Upper lobe of left lung (tissue), 6 donors: Measurements from ENCODE around the gene SIRT3. TPM values are rescaled to one million over a fixed set of nuclear protein-coding genes. Genes with fewer than 3 reads are reported as not detected.
"Not testable (repeated sequence)": the region's sequence is repeated elsewhere in the genome, so short reads cannot be mapped to it uniquely, and the experiment has no call there.

Experiments used
- ATAC-seq, 2 donors: fragments of 200-7000 bp; cut with Tn5 transposase; one replicate each; pipeline ENCODE4 v1.9.1; 2022; ENCODE audit warnings: mild to moderate bottlenecking in 2 of 2, moderate library complexity in 2 of 2; ENCODE audit not compliant: low FRiP score in 2 of 2
- DNase-seq, 2 donors: peaks; one replicate each; pipeline ENCODE4 v3.0.0-alpha.2; 2019 to 2020
- H3K27ac ChIP-seq, 4 donors: fragments of 200-600 bp; sonication (generic); one replicate each; pipeline ENCODE4 v1.5.1; 2016 to 2019
- H3K27me3 ChIP-seq, 4 donors: fragments of 200-600 bp; sonication (generic); one replicate each; pipeline ENCODE4 v1.5.1; 2017 to 2019
- H3K36me3 ChIP-seq, 4 donors: fragments of 200-600 bp; sonication (generic); one replicate each; pipeline ENCODE4 v1.5.1; 2016 to 2019
- H3K4me1 ChIP-seq, 4 donors: fragments of 200-600 bp; sonication (generic); one replicate each; pipeline ENCODE4 v1.5.1; 2018 to 2019
- H3K4me3 ChIP-seq, 4 donors: fragments of 200-600 bp; sonication (generic); one replicate each; pipeline ENCODE4 v1.5.1; 2017 to 2019; ENCODE audit warnings: mild to moderate bottlenecking in 2 of 4, moderate library complexity in 1 of 4
- H3K9me3 ChIP-seq, 4 donors: fragments of 200-600 bp; sonication (generic); one replicate each; pipeline ENCODE4 v1.5.1; 2018 to 2019
- EP300 ChIP-seq, 4 donors: sonication (generic); formaldehyde crosslinking; IDR thresholded peaks; one replicate each; pipeline ENCODE4 v1.5.1; 2017; ENCODE audit warnings: antibody characterized with exemption in 4 of 4, control low read depth in 2 of 4
- POLR2A ChIP-seq, 4 donors: fragments of 450-650 bp; IDR thresholded peaks; one replicate each; pipeline ENCODE4 v1.5.1; 2016 to 2017; ENCODE audit warnings: antibody characterized with exemption in 4 of 4, mild to moderate bottlenecking in 2 of 4
- POLR2AphosphoS5 ChIP-seq, 2 donors: sonication (generic); formaldehyde crosslinking; IDR thresholded peaks; one replicate each; pipeline ENCODE4 v1.5.1; 2017; ENCODE audit warnings: antibody characterized with exemption in 2 of 2
- WGBS, 2 donors: methylation state at CpG; one replicate each; pipeline ENCODE4 v1.1.5; 2017 to 2018; 5-methylcytosine and 5-hydroxymethylcytosine counted together
- total RNA-seq, 6 donors: library from RNA; depleted of rRNA in 4 of 6; stranded (reverse); fragments of >200 nt in 4 of 6; gene quantifications; one replicate each; pipeline versions ENCODE4 v1.1.0 to v1.2.1, GENCODE V29; 2016 to 2021
- TF ChIP-seq, protein P1 (sequence below), 6 experiments: fragments of 450-650 bp in 4 of 6; fragments of 200-600 bp in 2 of 6; sonication (generic) in 2 of 6; IDR thresholded peaks; one replicate each; pipeline ENCODE4 v1.5.1; 2016 to 2019; ENCODE audit warnings: antibody characterized with exemption in 6 of 6
- donor health status: DM: no; HTN: no; CAD: no; lungs with moderate emphysema.
- donor health status: DM: no; HTN: yes; CAD: no; lungs with severe emphysema.

Gene SIRT3
- total RNA-seq, 6 donors from 2014 or later = 11.7 to 37.6 (median 24.0) TPM

DNA sequence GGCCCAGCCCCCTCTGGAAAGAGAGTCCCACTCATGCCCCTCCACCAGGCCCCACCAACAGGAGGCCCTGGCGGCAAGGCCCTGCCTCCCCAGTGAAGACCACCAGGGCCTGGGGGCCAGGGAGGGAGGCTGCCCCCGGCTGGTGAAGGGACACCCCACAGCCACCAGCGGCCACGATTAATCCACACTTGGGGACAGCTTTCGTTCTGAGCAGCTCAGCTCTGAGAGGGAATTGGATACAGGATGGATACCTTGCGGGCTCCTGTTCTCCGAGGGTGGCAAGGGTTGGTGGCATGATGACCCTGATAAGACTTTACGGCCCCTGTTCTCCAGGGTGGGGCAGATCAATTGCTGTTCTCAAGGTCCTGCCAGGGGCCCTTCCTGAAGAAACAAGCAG is 35.2 kb upstream of the SIRT3 start:
- 61 to 87% methylated on average over 3 to 8 of the region's 8 CpGs for WGBS, 2 donors
- H3K27ac ChIP-seq = peak overlapping the region in 2 of 4 donors; percentile 91

DNA sequence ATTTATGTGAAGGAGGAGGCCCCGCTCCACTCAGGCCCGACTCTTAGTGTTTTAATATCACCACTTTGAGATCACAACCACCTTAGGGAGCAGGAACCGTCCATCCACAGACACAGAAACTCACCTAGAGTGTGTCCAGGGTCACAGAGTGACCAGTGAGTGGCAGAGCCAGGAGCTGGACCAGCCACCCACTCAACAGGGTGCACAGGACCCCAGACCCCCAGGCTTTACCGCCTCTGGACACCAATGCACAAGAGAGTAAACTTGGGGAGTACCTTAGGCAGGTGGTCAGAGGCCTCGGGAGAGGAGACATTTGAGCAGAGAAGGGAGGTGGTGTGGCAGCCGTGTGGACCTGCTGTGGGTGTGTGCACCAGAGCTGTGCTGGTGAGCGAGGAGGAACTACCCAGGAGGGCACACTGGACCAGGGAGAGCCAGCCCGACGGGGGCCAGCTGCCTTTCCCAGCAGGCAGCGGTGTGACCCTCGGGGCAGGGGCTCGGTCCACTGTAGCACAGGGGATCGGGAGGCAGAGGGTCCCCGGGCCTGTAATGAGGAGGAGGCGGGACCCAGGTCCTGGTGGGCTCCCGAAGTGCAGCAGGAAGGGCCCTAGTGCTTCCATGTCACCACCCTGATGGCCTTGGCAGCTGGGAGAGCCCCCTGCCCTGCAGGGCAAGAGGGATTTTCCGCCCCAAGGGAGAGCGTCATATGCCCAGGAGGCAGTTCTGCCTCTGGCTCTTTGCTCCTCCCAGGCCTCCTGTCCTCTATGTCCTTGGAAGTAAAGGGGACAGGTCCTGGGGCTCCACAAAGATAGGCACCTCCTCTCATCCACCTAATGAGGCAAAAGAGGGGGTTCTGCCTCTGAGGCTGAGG is 34.5 kb upstream of the SIRT3 start:
- DNase-seq (no peak), ATAC-seq (no peak)
- H3K4me1 ChIP-seq = peaks cover 11 to 26% (median 12%) of the 10 kb centered on the region in 4 donors
- peaks cover 0 to 4% (median 0%) of the 10 kb centered on the region in 4 donors for H3K9me3 ChIP-seq
- peak in 1 of 4 donors; percentile 6 for TF ChIP-seq POLR2A (IDR thresholded peaks at IDR 0.05)
- TF ChIP-seq, protein P1, sequence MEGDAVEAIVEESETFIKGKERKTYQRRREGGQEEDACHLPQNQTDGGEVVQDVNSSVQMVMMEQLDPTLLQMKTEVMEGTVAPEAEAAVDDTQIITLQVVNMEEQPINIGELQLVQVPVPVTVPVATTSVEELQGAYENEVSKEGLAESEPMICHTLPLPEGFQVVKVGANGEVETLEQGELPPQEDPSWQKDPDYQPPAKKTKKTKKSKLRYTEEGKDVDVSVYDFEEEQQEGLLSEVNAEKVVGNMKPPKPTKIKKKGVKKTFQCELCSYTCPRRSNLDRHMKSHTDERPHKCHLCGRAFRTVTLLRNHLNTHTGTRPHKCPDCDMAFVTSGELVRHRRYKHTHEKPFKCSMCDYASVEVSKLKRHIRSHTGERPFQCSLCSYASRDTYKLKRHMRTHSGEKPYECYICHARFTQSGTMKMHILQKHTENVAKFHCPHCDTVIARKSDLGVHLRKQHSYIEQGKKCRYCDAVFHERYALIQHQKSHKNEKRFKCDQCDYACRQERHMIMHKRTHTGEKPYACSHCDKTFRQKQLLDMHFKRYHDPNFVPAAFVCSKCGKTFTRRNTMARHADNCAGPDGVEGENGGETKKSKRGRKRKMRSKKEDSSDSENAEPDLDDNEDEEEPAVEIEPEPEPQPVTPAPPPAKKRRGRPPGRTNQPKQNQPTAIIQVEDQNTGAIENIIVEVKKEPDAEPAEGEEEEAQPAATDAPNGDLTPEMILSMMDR (IDR thresholded peaks at IDR 0.05) = no peak
- H3K27me3 ChIP-seq = no peaks in the 10 kb centered on the region
- H3K4me3 ChIP-seq = no peak overlapping the region
- peak overlapping the region; percentile 91 to 92 (median 92) for H3K27ac ChIP-seq
- WGBS, 2 donors = 89 to 93% methylated on average over 9 to 18 of the region's 18 CpGs
- no peaks in the 10 kb centered on the region for H3K36me3 ChIP-seq

More for the DNA sequence above, 35.2 kb upstream of the SIRT3 start:
- Histone ChIP-seq H3K4me3 (no peak overlapping the region), H3K36me3 (no peaks in the 10 kb centered on the region), H3K27me3 (no peaks in the 10 kb centered on the region), H3K4me1 (peaks cover 11 to 26% (median 12%) of the 10 kb centered on the region in 4 donors), H3K9me3 (no peaks in the 10 kb centered on the region)
- no peak for TF ChIP-seq POLR2A (IDR thresholded peaks at IDR 0.05)
- TF ChIP-seq, protein P1 (IDR thresholded peaks at IDR 0.05) = no peak
- TF ChIP-seq EP300 (IDR thresholded peaks at IDR 0.05) = no peak
- TF ChIP-seq POLR2AphosphoS5 (IDR thresholded peaks at IDR 0.05) = no peak
- DNase-seq (peak in 1 of 2 donors; percentile 35), ATAC-seq (no peak)

DNA sequence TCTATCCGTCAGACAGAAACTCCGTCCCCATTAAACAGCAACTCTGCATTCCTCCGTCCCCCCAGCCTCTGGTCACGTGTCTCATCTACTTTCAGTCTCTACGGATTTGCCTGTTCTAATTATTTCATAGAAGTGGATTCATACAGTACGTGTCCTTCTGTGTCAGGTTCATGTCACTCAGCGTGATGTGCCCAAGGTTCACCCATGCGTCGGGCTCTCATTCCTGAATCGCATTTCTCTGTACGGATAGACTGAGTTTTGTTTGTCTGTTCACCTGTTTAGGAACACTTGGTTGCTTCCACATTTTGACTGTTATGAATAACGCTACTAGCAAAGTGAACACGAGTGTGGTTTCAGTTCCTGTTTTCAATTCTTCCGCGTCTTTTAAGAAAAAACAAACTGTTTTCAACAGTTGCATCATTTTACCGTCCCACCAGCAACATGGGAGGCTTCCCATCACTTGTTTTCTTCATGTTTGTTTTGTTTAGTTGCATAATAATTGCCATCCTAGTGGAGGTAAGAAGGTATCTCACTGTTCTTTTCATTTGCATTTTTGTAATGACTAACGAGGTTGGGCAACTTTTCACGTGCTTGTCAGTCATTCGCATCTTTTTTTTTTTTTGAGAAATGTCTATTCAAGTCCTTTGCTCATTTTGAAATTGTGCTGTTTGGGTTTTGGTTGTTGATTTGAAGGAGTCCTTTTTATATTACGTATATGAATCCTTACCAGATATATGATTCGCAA is 33.2 kb upstream of the SIRT3 start:
- no peak for DNase-seq
- no peaks in the 10 kb centered on the region for H3K36me3 ChIP-seq
- peak overlapping the region in 3 of 4 donors; percentile 36 to 46 (median 44) for H3K4me3 ChIP-seq
- H3K27ac ChIP-seq = peak overlapping the region; percentile 91 to 92 (median 92)
- TF ChIP-seq POLR2A (IDR thresholded peaks at IDR 0.05) (peak in 1 of 4 donors; percentile 47), EP300 (IDR thresholded peaks at IDR 0.05) (peak; percentile 54 to 82 (median 70)), POLR2AphosphoS5 (IDR thresholded peaks at IDR 0.05) (peak in 1 of 2 donors; percentile 73)
- TF ChIP-seq, protein P1 (IDR thresholded peaks at IDR 0.05) = peak in 5 of 6 experiments; percentile 23 to 74 (median 49)
- peak; percentile 58 to 62 for ATAC-seq
- peaks cover 0 to 4% (median 0%) of the 10 kb centered on the region in 4 donors for H3K9me3 ChIP-seq
- 25 to 31% methylated on average over 21 of the region's 21 CpGs for WGBS, 2 donors
- H3K4me1 ChIP-seq = peaks cover 11 to 26% (median 12%) of the 10 kb centered on the region in 4 donors
- H3K27me3 ChIP-seq = no peaks in the 10 kb centered on the region

DNA sequence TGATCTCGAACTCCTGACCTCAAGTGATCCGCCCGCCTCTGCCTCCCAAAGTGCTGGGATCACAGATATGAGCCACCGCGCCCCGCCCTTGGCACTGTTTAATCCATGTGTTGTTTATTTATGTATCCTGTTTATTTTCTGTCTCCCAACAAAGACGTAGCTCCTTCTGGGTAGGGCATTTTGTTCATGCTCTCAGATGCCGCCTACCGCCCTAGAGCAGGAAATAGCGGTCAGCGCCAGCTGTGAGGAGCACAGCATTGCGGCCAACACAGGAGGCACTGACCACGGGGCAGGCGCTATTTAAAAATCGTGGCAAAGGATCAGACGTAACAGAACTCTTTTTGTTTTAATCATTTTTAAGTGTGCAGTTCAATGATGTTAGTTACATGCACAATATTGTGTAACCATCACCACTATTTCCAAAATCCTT is 32.6 kb upstream of the SIRT3 start:
- peak; percentile 70 to 81 for TF ChIP-seq POLR2AphosphoS5 (IDR thresholded peaks at IDR 0.05)
- peak in 2 of 4 donors; percentile 69 to 71 for TF ChIP-seq EP300 (IDR thresholded peaks at IDR 0.05)
- TF ChIP-seq POLR2A (IDR thresholded peaks at IDR 0.05) = peak in 1 of 4 donors; percentile 36
- TF ChIP-seq, protein P1 (IDR thresholded peaks at IDR 0.05) = peak in 1 of 6 experiments; percentile 42
- not testable (repeated sequence) for H3K9me3 ChIP-seq, H3K36me3 ChIP-seq, H3K27me3 ChIP-seq
- 22 to 25% methylated on average over 16 of the region's 16 CpGs for WGBS, 2 donors
- peak overlapping the region; percentile 91 to 92 (median 92) for H3K27ac ChIP-seq
- ATAC-seq = peak; percentile 84 to 91
- peak overlapping the region in 3 of 4 donors; percentile 36 to 46 (median 44) for H3K4me3 ChIP-seq
- peaks cover 11 to 26% (median 12%) of the 10 kb centered on the region in 4 donors for H3K4me1 ChIP-seq
- DNase-seq = peak in 1 of 2 donors; percentile 82
